ENCODE data around the gene TANC2. TPM values are rescaled to one million over a fixed set of nuclear protein-coding genes. Genes with fewer than 3 reads are reported as not detected.

TANC2 gene
- total and polyA plus RNA-seq, 10 donors: 0.47 to 35.8 (median 19.0) TPM

DNA sequence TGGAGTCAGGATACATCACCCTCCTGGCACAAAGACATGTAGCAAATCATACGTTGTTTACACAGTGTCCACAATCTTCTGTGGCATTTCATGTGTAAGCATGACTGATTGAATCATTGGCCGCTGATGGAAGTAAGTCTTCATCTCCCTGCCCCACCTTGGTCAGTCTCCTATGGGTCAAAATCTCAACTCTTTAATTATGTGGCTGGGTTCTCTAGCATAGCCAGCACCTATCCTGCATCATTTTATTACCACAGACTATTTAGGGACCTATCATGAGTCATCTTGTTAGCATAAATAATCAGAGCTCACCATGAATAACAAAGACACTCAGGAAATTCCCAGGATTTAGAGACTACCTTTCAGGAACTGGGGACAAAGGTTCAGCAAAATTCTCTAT lies 15.9 kb downstream of the TANC2 start:
- TF ChIP-seq POLR2A (IDR thresholded peaks at IDR 0.05) (no peak), POLR2AphosphoS5 (IDR thresholded peaks at IDR 0.05) (no peak)
- intact Hi-C loops (cut with DNase I; ENCODE audit: low total_unique reads): no loop called here
- 81 to 95% (median 88%) methylated on average over 2 of the region's 2 CpGs for WGBS, 5 donors

GRCh38 chr17:62984801-62985200 lies 18.8 kb downstream of the TANC2 start:
- Histone ChIP-seq H3K36me3 (no peaks in the 10 kb centered on the region), H3K4me1 (no peaks in the 10 kb centered on the region), H3K4me3 (no peak overlapping the region), H3K27ac (no peak overlapping the region), H3K27me3 (replicated peaks in 1 of 7) (no peaks in the 10 kb centered on the region), H3K9me3 (peaks cover 0 to 43% (median 41%) of the 10 kb centered on the region in 8 donors)
- DNase-seq: no peak
- TF ChIP-seq POLR2AphosphoS5 (IDR thresholded peaks at IDR 0.05): no peak
- TF ChIP-seq, protein P1, sequence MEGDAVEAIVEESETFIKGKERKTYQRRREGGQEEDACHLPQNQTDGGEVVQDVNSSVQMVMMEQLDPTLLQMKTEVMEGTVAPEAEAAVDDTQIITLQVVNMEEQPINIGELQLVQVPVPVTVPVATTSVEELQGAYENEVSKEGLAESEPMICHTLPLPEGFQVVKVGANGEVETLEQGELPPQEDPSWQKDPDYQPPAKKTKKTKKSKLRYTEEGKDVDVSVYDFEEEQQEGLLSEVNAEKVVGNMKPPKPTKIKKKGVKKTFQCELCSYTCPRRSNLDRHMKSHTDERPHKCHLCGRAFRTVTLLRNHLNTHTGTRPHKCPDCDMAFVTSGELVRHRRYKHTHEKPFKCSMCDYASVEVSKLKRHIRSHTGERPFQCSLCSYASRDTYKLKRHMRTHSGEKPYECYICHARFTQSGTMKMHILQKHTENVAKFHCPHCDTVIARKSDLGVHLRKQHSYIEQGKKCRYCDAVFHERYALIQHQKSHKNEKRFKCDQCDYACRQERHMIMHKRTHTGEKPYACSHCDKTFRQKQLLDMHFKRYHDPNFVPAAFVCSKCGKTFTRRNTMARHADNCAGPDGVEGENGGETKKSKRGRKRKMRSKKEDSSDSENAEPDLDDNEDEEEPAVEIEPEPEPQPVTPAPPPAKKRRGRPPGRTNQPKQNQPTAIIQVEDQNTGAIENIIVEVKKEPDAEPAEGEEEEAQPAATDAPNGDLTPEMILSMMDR (IDR thresholded peaks at IDR 0.05 in 8 of 11, conservative IDR thresholded peaks at IDR 0.05 in 3 of 11): no peak
- no peak for TF ChIP-seq POLR2A (IDR thresholded peaks at IDR 0.05)
- WGBS, 5 donors: 90 to 100% (median 97%) methylated on average over 1 of the region's 1 CpG
- intact Hi-C loops (cut with DNase I; ENCODE audit: low total_unique reads): no loop called here

More for the DNA sequence above, 15.9 kb downstream of the TANC2 start:
- H3K9me3 ChIP-seq: peaks cover 0 to 49% (median 44%) of the 10 kb centered on the region in 8 donors
- no peak overlapping the region for H3K4me3 ChIP-seq
- no peaks in the 10 kb centered on the region for H3K27me3 ChIP-seq (replicated peaks in 1 of 7)
- H3K27ac ChIP-seq: no peak overlapping the region
- no peaks in the 10 kb centered on the region for H3K4me1 ChIP-seq
- no peaks in the 10 kb centered on the region for H3K36me3 ChIP-seq
- no peak for DNase-seq

DNA sequence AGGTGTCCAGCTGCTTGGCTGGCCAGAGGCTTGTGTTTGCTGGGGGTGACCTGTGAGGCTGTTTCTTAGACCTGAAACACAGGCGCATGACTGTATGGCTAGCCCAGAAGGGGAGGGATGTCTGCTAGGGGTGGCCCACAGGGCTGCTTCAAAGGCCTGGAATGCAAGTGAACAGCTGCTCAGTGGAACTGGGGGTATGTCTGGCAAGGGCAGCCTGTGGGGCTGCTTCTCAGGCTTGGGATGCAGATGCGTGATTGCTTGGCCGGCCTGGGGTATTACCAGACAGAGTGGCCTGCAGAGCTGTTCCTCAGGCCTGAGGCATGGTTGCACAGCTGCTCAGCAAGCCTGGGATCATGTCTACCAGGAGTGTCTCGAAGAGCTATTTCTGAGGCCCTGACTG lies 20.5 kb downstream of the TANC2 start:
- peaks cover 0 to 43% (median 41%) of the 10 kb centered on the region in 8 donors for H3K9me3 ChIP-seq
- H3K27ac ChIP-seq: no peak overlapping the region
- H3K4me1 ChIP-seq: no peaks in the 10 kb centered on the region
- H3K36me3 ChIP-seq: no peaks in the 10 kb centered on the region
- 82 to 98% (median 85%) methylated on average over 2 to 4 of the region's 4 CpGs for WGBS, 5 donors
- TF ChIP-seq, protein P1 (IDR thresholded peaks at IDR 0.05 in 8 of 11, conservative IDR thresholded peaks at IDR 0.05 in 3 of 11): no peak
- no peak for TF ChIP-seq POLR2AphosphoS5 (IDR thresholded peaks at IDR 0.05)
- TF ChIP-seq POLR2A (IDR thresholded peaks at IDR 0.05): no peak
- intact Hi-C loops (cut with DNase I; ENCODE audit: low total_unique reads): no loop called here
- no peak overlapping the region for H3K4me3 ChIP-seq
- no peaks in the 10 kb centered on the region for H3K27me3 ChIP-seq (replicated peaks in 1 of 7)
- no peak for DNase-seq

DNA sequence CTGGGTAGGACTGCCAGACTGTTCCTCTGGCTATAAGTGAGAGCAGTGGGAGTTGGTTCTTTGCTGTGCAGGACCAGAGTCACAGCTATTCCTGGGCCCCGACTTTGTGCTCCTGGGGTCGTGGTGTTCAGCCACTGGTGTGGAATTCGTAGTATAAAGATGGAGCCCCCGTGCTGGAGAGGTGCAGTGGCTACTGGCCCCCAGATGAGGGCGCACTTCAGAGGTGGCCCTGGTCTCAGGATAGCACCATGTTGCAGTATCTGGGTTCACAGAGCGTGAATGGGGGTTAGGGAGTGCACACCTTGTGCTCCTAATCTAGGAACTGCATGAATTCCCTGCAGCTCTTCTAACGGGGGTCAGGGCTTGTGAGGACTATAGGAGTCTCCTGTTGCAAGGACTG lies 21.1 kb downstream of the TANC2 start:
- no peak for TF ChIP-seq POLR2A (IDR thresholded peaks at IDR 0.05)
- TF ChIP-seq, protein P1 (IDR thresholded peaks at IDR 0.05 in 8 of 11, conservative IDR thresholded peaks at IDR 0.05 in 3 of 11): no peak
- TF ChIP-seq POLR2AphosphoS5 (IDR thresholded peaks at IDR 0.05): no peak
- 89 to 97% (median 93%) methylated on average over 6 to 7 of the region's 7 CpGs for WGBS, 5 donors
- Histone ChIP-seq H3K27me3 (replicated peaks in 1 of 7) (no peaks in the 10 kb centered on the region), H3K9me3 (peaks cover 0 to 43% (median 41%) of the 10 kb centered on the region in 8 donors), H3K27ac (no peak overlapping the region), H3K36me3 (no peaks in the 10 kb centered on the region), H3K4me3 (no peak overlapping the region), H3K4me1 (no peaks in the 10 kb centered on the region)
- intact Hi-C loops (cut with DNase I; ENCODE audit: low total_unique reads): no loop called here
- no peak for DNase-seq

- no peak overlapping the region for H3K4me3 ChIP-seq
- intact Hi-C loops (cut with DNase I; ENCODE audit: low total_unique reads): no loop called here
Measured at GRCh38 chr17:62989501-62989900, 23.5 kb downstream of the TANC2 start.

More at GRCh38 chr17:62989501-62989900, 23.5 kb downstream of the TANC2 start:
- no peak overlapping the region for H3K27ac ChIP-seq
- H3K27me3 ChIP-seq (replicated peaks in 1 of 7): no peaks in the 10 kb centered on the region
- WGBS, 5 donors: 78 to 91% (median 84%) methylated on average over 5 of the region's 5 CpGs
- H3K9me3 ChIP-seq: peaks cover 0 to 22% (median 18%) of the 10 kb centered on the region in 8 donors
- H3K36me3 ChIP-seq: no peaks in the 10 kb centered on the region
- TF ChIP-seq, protein P1 (IDR thresholded peaks at IDR 0.05 in 8 of 11, conservative IDR thresholded peaks at IDR 0.05 in 3 of 11): no peak
- TF ChIP-seq POLR2AphosphoS5 (IDR thresholded peaks at IDR 0.05) (no peak), POLR2A (IDR thresholded peaks at IDR 0.05) (no peak)
- no peak for DNase-seq
- H3K4me1 ChIP-seq: peaks cover 0 to under 1% (median 0%) of the 10 kb centered on the region in 6 donors

Measured in spleen (tissue), 11 donors.